ENCODE measurements around the gene USP6.
"Not testable (repeated sequence)": the region's sequence is repeated elsewhere in the genome, so short reads cannot be mapped to it uniquely, and the experiment has no call there.

Gene USP6

GRCh38 chr17:5131146-5131715 lies 15.4 kb downstream of the USP6 start:
- no peak overlapping the region for H3K4me3 ChIP-seq (ENCODE audit: low read depth, low read length)
- TF ChIP-seq, protein P1, sequence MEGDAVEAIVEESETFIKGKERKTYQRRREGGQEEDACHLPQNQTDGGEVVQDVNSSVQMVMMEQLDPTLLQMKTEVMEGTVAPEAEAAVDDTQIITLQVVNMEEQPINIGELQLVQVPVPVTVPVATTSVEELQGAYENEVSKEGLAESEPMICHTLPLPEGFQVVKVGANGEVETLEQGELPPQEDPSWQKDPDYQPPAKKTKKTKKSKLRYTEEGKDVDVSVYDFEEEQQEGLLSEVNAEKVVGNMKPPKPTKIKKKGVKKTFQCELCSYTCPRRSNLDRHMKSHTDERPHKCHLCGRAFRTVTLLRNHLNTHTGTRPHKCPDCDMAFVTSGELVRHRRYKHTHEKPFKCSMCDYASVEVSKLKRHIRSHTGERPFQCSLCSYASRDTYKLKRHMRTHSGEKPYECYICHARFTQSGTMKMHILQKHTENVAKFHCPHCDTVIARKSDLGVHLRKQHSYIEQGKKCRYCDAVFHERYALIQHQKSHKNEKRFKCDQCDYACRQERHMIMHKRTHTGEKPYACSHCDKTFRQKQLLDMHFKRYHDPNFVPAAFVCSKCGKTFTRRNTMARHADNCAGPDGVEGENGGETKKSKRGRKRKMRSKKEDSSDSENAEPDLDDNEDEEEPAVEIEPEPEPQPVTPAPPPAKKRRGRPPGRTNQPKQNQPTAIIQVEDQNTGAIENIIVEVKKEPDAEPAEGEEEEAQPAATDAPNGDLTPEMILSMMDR (conservative IDR thresholded peaks at IDR 0.05; ENCODE audit: low read depth, low read length) = no peak
- DNase-seq (ENCODE audit: low read depth) = no peak

- DNase-seq (ENCODE audit: low read depth); H3K4me3 ChIP-seq (ENCODE audit: low read depth, low read length): not testable (repeated sequence)
These were observed 16.1 kb downstream of the USP6 start for GRCh38 chr17:5131799-5132502.

DNA sequence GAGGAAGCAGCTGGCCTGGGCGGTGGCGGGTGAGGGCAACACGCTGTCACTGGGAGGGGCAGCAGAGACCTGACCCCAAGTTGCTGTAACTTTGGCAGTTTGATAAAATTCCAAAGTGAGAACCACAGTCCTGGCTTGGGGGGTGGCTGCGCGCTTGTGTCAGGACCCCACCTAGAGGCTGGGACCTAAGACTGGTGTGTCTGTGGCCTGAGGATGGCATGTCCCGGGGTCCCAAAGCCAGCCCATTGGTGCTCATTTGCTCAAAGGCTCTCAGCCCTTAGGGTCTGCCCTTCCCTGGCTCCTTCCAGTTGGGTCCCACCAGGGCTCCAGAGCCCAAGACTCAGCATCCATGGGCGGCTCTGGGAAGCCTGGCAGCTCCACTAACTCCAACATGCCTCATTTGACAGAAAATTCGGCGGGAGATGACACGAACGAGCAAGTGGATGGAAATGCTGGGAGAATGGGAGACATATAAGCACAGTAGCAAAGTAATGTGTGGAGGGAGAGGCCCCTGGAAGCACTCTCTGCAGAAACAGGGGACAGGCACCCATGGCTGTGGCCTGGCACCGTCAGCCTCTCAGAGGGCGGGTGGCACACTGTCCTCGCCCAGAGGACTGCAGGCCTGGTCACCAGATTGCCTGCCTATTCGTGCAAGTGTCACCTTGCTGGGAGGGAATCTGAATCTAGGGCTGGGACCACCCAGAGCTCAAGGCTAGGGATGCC lies 16.8 kb downstream of the USP6 start:
- not testable (repeated sequence) for H3K4me3 ChIP-seq (ENCODE audit: low read depth, low read length); DNase-seq (ENCODE audit: low read depth)

GRCh38 chr17:5133311-5133710 lies 17.5 kb downstream of the USP6 start:
- H3K4me3 ChIP-seq (ENCODE audit: low read depth, low read length) = no peak overlapping the region
- no peak for DNase-seq (ENCODE audit: low read depth)
- TF ChIP-seq, protein P1 (conservative IDR thresholded peaks at IDR 0.05; ENCODE audit: low read depth, low read length) = no peak

GRCh38 chr17:5133961-5134360 lies 18.1 kb downstream of the USP6 start:
- H3K4me3 ChIP-seq (ENCODE audit: low read depth, low read length); DNase-seq (ENCODE audit: low read depth): not testable (repeated sequence)

GRCh38 chr17:5134571-5134970 lies 18.7 kb downstream of the USP6 start:
- H3K4me3 ChIP-seq (ENCODE audit: low read depth, low read length); DNase-seq (ENCODE audit: low read depth): not testable (repeated sequence)

GRCh38 chr17:5135131-5135712 lies 19.4 kb downstream of the USP6 start:
- not testable (repeated sequence) for H3K4me3 ChIP-seq (ENCODE audit: low read depth, low read length)
- DNase-seq (ENCODE audit: low read depth) = peak; percentile 13

GRCh38 chr17:5135726-5136579 lies 20.1 kb downstream of the USP6 start:
- no peak for DNase-seq (ENCODE audit: low read depth)
- no peak overlapping the region for H3K4me3 ChIP-seq (ENCODE audit: low read depth, low read length)
- TF ChIP-seq, protein P1 (conservative IDR thresholded peaks at IDR 0.05; ENCODE audit: low read depth, low read length) = no peak

GRCh38 chr17:5136580-5137412 lies 21.0 kb downstream of the USP6 start:
- DNase-seq (ENCODE audit: low read depth); H3K4me3 ChIP-seq (ENCODE audit: low read depth, low read length): not testable (repeated sequence)

- DNase-seq (ENCODE audit: low read depth); H3K4me3 ChIP-seq (ENCODE audit: low read depth, low read length): not testable (repeated sequence)
These were observed 21.8 kb downstream of the USP6 start for GRCh38 chr17:5137511-5138197.

DNA sequence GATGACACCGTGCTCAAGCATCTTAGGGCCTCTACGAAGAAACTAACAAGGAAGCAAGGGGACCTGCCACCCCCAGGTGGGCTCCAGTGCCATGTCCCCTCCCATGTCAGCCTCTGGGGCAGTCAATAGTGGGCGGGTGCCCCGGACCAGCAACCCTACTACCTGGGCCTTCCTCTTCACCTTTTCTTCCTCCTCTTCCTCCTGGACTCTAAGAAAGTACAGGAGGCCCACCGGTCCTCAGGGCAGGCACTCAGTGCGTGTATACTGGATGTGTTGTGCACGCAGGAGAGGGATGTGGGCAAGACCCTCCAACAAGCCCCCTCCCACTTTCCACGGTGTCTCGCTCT lies 22.3 kb downstream of the USP6 start:
- H3K4me3 ChIP-seq (ENCODE audit: low read depth, low read length); DNase-seq (ENCODE audit: low read depth): not testable (repeated sequence)

All from choroid plexus epithelial cell (primary cell).